ENCODE data around the gene DNAI2. TPM values are rescaled to one million over a fixed set of nuclear protein-coding genes. Genes with fewer than 3 reads are reported as not detected.

The DNAI2 gene
- total and polyA plus RNA-seq, 12 donors, result 0.06 to 0.26 (median 0.14) TPM; not detected in 9

GRCh38 chr17:74287031-74287602, 13.1 kb downstream of the DNAI2 start:
- peaks cover 0 to 5% of the 10 kb centered on the region in 2 donors for H3K4me1 ChIP-seq (replicated peaks in 1 of 2)
- DNase-seq, result no peak
- intact Hi-C loops (cut with DNase I), result no loop called here
- no peak overlapping the region for H3K27ac ChIP-seq
- H3K36me3 ChIP-seq (replicated peaks in 1 of 2), result no peaks in the 10 kb centered on the region
- TF ChIP-seq CTCF (IDR thresholded peaks at IDR 0.05), result no peak
- TF ChIP-seq POLR2A (IDR thresholded peaks at IDR 0.05), result no peak
- 82 to 94% (median 90%) methylated on average over 12 to 14 of the region's 14 CpGs for WGBS, 4 donors
- no peaks in the 10 kb centered on the region for H3K9me3 ChIP-seq (replicated peaks in 1 of 3)
- no peaks in the 10 kb centered on the region for H3K27me3 ChIP-seq
- no peak overlapping the region for H3K4me3 ChIP-seq

GRCh38 chr17:74288785-74289184, 14.8 kb downstream of the DNAI2 start:
- Histone ChIP-seq H3K36me3 (replicated peaks in 1 of 2) (no peaks in the 10 kb centered on the region), H3K9me3 (replicated peaks in 1 of 3) (no peaks in the 10 kb centered on the region), H3K4me3 (no peak overlapping the region), H3K27me3 (no peaks in the 10 kb centered on the region), H3K4me1 (replicated peaks in 1 of 2) (no peaks in the 10 kb centered on the region), H3K27ac (peak overlapping the region in 1 of 5 donors; percentile 29)
- no peak for DNase-seq
- intact Hi-C loops (cut with DNase I), result no loop called here
- WGBS, 4 donors, result 59 to 70% (median 64%) methylated on average over 5 of the region's 5 CpGs
- TF ChIP-seq CTCF (IDR thresholded peaks at IDR 0.05) (no peak), POLR2A (IDR thresholded peaks at IDR 0.05) (no peak)

- no peak for DNase-seq
- no peak overlapping the region for H3K27ac ChIP-seq
- TF ChIP-seq POLR2A (IDR thresholded peaks at IDR 0.05) (no peak), CTCF (IDR thresholded peaks at IDR 0.05) (no peak)
- intact Hi-C loops (cut with DNase I), result no loop called here
- H3K4me1 ChIP-seq (replicated peaks in 1 of 2), result no peaks in the 10 kb centered on the region
- H3K4me3 ChIP-seq, result no peak overlapping the region
- H3K9me3 ChIP-seq (replicated peaks in 1 of 3), result no peaks in the 10 kb centered on the region
- no peaks in the 10 kb centered on the region for H3K27me3 ChIP-seq
- H3K36me3 ChIP-seq (replicated peaks in 1 of 2), result no peaks in the 10 kb centered on the region
- WGBS, 4 donors, result 64 to 70% (median 66%) methylated on average over 9 to 11 of the region's 11 CpGs
Observed at GRCh38 chr17:74289688-74290087, 15.7 kb downstream of the DNAI2 start.

- no peaks in the 10 kb centered on the region for H3K27me3 ChIP-seq
- H3K9me3 ChIP-seq (replicated peaks in 1 of 3), result no peaks in the 10 kb centered on the region
- H3K4me1 ChIP-seq (replicated peaks in 1 of 2), result no peaks in the 10 kb centered on the region
- intact Hi-C loops (cut with DNase I), result no loop called here
- no peak for DNase-seq
- no peak overlapping the region for H3K4me3 ChIP-seq
- no peak overlapping the region for H3K27ac ChIP-seq
- H3K36me3 ChIP-seq (replicated peaks in 1 of 2), result no peaks in the 10 kb centered on the region
- TF ChIP-seq POLR2A (IDR thresholded peaks at IDR 0.05) (no peak), CTCF (IDR thresholded peaks at IDR 0.05) (no peak)
- WGBS, 4 donors, result 56 to 82% (median 77%) methylated on average over 8 to 11 of the region's 11 CpGs
Observed at GRCh38 chr17:74290340-74290739, 16.3 kb downstream of the DNAI2 start.
